WTC11 (cell line): ENCODE data around the gene SAMD8. TPM values are rescaled to one million over a fixed set of nuclear protein-coding genes. Genes with fewer than 3 reads are reported as not detected.

Source experiments
- ATAC-seq: fragments of 200-7000 bp; cut with Tn5 transposase; 2 replicates; pipeline ENCODE4 v1.10.0; 2021; ENCODE audit warnings: mild to moderate bottlenecking, moderate library complexity
- CTCF ChIA-PET: fragments of 300-600 bp; sonication (Branson Sonifier 250); formaldehyde crosslinking; loops from one replicate; lab custom pipeline; 2021; ENCODE audit warnings: antibody characterized with exemption; lab: Charles Lee
- POLR2A ChIA-PET: fragments of 350-600 bp; sonication (Branson Sonifier 250); formaldehyde crosslinking; loops from one replicate; lab custom pipeline; 2021; ENCODE audit warnings: antibody characterized with exemption; lab: Charles Lee
- DNase-seq: peaks from one replicate; pipeline ENCODE4 v3.0.0; 2021; ENCODE audit warnings: low spot score
- H3K27ac Mint-ChIP-seq: 2 replicates; pipeline ENCODE4 v1.8.0; 2021; ENCODE audit warnings: mixed read lengths
- H3K27me3 Mint-ChIP-seq: 2 replicates; pipeline ENCODE4 v1.8.0; 2021; ENCODE audit warnings: low read depth, mild to moderate bottlenecking, moderate library complexity, mixed read lengths
- H3K36me3 Mint-ChIP-seq: 2 replicates; pipeline ENCODE4 v1.8.0; 2021; ENCODE audit warnings: mixed read lengths
- H3K4me1 Mint-ChIP-seq: 2 replicates; pipeline ENCODE4 v1.8.0; 2022; ENCODE audit warnings: mixed read lengths
- H3K4me3 Mint-ChIP-seq: 2 replicates; pipeline ENCODE4 v1.8.0; 2021; ENCODE audit warnings: mild to moderate bottlenecking, moderate library complexity, mixed read lengths
- H3K9me3 Mint-ChIP-seq: 2 replicates; pipeline ENCODE4 v1.8.0; 2021; ENCODE audit warnings: mixed read lengths
- CBFB ChIP-seq: sonication (generic); formaldehyde crosslinking; IDR thresholded peaks from 2 replicates; pipeline ENCODE4 v1.8.1; 2022; ENCODE audit warnings: mild to moderate bottlenecking, low read depth, missing genetic modification reagents
- CREM ChIP-seq: sonication (generic); formaldehyde crosslinking; IDR thresholded peaks from 2 replicates; pipeline ENCODE4 v1.8.1; 2022; ENCODE audit warnings: mild to moderate bottlenecking, missing genetic modification reagents, moderate library complexity
- ELF4 ChIP-seq: sonication (generic); formaldehyde crosslinking; IDR thresholded peaks from 2 replicates; pipeline ENCODE4 v1.8.1; 2022; ENCODE audit warnings: low read depth, mild to moderate bottlenecking, moderate library complexity, missing genetic modification reagents
- ESRRA ChIP-seq: sonication (generic); formaldehyde crosslinking; IDR thresholded peaks from 2 replicates; pipeline ENCODE4 v1.8.1; 2022; ENCODE audit warnings: mild to moderate bottlenecking, missing genetic modification reagents, borderline replicate concordance
- FOXJ3 ChIP-seq: sonication (generic); formaldehyde crosslinking; IDR thresholded peaks from 2 replicates; pipeline ENCODE4 v1.9.0; 2021; ENCODE audit warnings: missing genetic modification reagents, mild to moderate bottlenecking, borderline replicate concordance
- FOXK1 ChIP-seq: sonication (generic); formaldehyde crosslinking; IDR thresholded peaks from 2 replicates; pipeline ENCODE4 v1.8.0; 2022; ENCODE audit warnings: mild to moderate bottlenecking, moderate library complexity, missing genetic modification reagents
- MYBL2 ChIP-seq: sonication (generic); formaldehyde crosslinking; IDR thresholded peaks from 2 replicates; pipeline ENCODE4 v1.8.1; 2023; ENCODE audit warnings: mild to moderate bottlenecking, moderate library complexity, missing genetic modification reagents
- NR3C1 ChIP-seq: sonication (generic); formaldehyde crosslinking; conservative IDR thresholded peaks from 2 replicates; pipeline ENCODE4 v1.8.1; 2023; ENCODE audit warnings: low read depth, mild to moderate bottlenecking, missing genetic modification reagents
- RORB ChIP-seq: fragments of 250-450 bp; sonication (Bioruptor Pico); IDR thresholded peaks from 2 replicates; pipeline ENCODE4 v1.9.0; 2021; ENCODE audit warnings: mild to moderate bottlenecking
- SMAD4 ChIP-seq: sonication (generic); formaldehyde crosslinking; IDR thresholded peaks from 2 replicates; pipeline ENCODE4 v1.8.0; 2022; ENCODE audit warnings: mild to moderate bottlenecking, missing genetic modification reagents
- TCF7 ChIP-seq: sonication (generic); formaldehyde crosslinking; IDR thresholded peaks from 2 replicates; pipeline ENCODE4 v1.8.0; 2022; ENCODE audit warnings: mild to moderate bottlenecking, low read depth, missing genetic modification reagents, moderate library complexity
- ZNF219 ChIP-seq: sonication (generic); formaldehyde crosslinking; IDR thresholded peaks from 2 replicates; pipeline ENCODE4 v1.8.0; 2023; ENCODE audit warnings: missing genetic modification reagents, mild to moderate bottlenecking, borderline replicate concordance
- total RNA-seq: library from RNA; stranded (reverse); gene quantifications from 3 replicates; pipeline ENCODE4 v1.2.3, GENCODE V29; 2021
- TF ChIP-seq, protein P1 (sequence below): sonication (generic); formaldehyde crosslinking; IDR thresholded peaks from 2 replicates; pipeline ENCODE4 v1.8.0; 2022; ENCODE audit warnings: missing genetic modification reagents
- TF ChIP-seq, protein P2 (sequence below): fragments of 200-600 bp; IDR thresholded peaks from 2 replicates; pipeline ENCODE4 v1.8.0; 2022; ENCODE audit warnings: antibody characterized with exemption
- TF ChIP-seq, protein P3 (sequence below): sonication (generic); formaldehyde crosslinking; IDR thresholded peaks from 2 replicates; pipeline ENCODE4 v1.8.1; 2023; ENCODE audit warnings: mild to moderate bottlenecking, missing genetic modification reagents
- TF ChIP-seq, protein P4 (sequence below): sonication (generic); formaldehyde crosslinking; IDR thresholded peaks from 2 replicates; pipeline ENCODE4 v1.8.1; 2022; ENCODE audit warnings: low read depth, mild to moderate bottlenecking, moderate library complexity, missing genetic modification reagents, borderline replicate concordance
- TF ChIP-seq, protein P5 (sequence below): fragments of 250-450 bp; sonication (Bioruptor Pico); IDR thresholded peaks from 2 replicates; pipeline ENCODE4 v2.1.2; 2022; ENCODE audit warnings: mild to moderate bottlenecking, moderate library complexity

SAMD8 gene
- total RNA-seq, 1 experiment from 2014 or later = 23.0 TPM

DNA sequence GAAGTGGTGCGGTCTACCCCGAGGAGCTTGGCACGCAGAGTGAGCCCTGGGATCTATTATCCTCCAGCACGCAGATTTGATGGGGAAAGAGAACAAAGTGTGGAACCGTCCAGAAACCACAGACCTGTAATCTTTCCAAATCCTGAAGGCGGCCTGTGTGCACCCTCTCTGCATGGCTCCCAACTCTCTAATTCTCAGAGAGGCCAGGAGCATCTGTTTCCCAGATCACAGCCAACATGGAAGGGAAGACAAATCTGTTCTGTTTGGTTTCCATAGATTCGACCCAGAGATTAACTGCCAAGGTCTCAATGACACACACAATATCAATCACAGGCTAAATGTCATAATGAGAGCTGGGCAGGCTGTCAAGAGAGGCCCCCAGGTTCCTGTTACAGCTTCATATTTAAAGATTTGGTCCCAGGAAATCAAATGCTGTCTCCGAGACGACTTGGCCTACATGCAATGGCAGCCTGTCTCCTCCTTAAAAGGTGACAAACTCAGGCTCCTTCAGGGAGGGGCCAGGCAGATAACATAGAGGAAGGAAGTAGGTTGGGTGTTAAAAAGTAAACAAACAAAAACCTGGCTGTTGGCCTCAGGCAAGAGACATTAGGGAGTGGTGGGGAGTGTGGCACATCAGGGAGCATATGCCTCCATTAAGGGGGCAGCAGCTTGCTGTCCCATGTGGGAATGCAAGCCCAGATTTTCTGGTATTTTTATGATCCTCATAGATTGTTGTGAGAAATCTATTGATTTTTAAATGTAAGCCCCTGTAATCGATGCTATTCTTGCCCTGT lies 48.8 kb upstream of the SAMD8 start (continued):
- TF ChIP-seq, protein P1, sequence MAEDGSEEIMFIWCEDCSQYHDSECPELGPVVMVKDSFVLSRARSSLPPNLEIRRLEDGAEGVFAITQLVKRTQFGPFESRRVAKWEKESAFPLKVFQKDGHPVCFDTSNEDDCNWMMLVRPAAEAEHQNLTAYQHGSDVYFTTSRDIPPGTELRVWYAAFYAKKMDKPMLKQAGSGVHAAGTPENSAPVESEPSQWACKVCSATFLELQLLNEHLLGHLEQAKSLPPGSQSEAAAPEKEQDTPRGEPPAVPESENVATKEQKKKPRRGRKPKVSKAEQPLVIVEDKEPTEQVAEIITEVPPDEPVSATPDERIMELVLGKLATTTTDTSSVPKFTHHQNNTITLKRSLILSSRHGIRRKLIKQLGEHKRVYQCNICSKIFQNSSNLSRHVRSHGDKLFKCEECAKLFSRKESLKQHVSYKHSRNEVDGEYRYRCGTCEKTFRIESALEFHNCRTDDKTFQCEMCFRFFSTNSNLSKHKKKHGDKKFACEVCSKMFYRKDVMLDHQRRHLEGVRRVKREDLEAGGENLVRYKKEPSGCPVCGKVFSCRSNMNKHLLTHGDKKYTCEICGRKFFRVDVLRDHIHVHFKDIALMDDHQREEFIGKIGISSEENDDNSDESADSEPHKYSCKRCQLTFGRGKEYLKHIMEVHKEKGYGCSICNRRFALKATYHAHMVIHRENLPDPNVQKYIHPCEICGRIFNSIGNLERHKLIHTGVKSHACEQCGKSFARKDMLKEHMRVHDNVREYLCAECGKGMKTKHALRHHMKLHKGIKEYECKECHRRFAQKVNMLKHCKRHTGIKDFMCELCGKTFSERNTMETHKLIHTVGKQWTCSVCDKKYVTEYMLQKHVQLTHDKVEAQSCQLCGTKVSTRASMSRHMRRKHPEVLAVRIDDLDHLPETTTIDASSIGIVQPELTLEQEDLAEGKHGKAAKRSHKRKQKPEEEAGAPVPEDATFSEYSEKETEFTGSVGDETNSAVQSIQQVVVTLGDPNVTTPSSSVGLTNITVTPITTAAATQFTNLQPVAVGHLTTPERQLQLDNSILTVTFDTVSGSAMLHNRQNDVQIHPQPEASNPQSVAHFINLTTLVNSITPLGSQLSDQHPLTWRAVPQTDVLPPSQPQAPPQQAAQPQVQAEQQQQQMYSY (CRISPR knock-in tag) = no peak
- TF ChIP-seq NR3C1 (CRISPR knock-in tag) = no peak

DNA sequence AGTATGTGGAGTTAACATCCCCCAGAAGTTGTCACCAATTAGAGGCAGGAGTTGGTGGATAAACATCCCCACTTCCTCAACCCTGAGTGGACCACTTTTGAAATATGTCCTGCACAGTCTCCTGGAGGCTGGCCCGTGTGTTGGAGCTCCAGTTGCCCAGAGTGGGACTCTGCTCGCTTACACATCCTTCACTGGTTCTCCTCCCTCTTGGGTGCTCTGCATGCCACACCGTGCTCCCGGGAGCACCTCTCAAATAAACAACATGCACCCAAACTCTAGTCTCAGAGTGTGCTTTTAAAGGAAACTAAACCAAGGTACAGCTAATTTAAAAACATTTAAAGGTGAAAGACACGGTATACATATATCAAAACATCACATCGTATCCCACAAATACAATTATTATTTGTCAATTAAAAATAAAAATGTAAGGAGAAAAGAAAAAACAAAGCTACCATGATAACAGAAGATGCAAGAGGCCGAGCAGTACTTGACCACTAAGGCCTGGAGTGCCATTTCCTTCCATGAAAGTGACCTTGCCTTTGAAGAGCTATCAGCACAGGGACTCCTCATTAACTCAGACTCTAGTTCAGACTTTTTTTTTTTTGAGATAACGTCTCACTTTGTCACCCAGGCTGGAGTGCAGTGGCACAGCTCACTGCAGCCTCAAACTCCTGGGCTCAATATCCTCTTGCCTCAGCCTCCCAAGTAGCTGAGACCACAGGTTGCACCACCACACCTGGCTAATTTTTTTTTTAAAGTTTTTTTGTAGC lies 47.8 kb upstream of the SAMD8 start:
- peaks cover 2% of the 10 kb centered on the region; the same call in 1 of the 2 replicates for H3K4me1 Mint-ChIP-seq
- POLR2A ChIA-PET = no interaction called here
- ATAC-seq = no peak
- H3K27ac Mint-ChIP-seq = no peak overlapping the region
- TF ChIP-seq, protein P2, sequence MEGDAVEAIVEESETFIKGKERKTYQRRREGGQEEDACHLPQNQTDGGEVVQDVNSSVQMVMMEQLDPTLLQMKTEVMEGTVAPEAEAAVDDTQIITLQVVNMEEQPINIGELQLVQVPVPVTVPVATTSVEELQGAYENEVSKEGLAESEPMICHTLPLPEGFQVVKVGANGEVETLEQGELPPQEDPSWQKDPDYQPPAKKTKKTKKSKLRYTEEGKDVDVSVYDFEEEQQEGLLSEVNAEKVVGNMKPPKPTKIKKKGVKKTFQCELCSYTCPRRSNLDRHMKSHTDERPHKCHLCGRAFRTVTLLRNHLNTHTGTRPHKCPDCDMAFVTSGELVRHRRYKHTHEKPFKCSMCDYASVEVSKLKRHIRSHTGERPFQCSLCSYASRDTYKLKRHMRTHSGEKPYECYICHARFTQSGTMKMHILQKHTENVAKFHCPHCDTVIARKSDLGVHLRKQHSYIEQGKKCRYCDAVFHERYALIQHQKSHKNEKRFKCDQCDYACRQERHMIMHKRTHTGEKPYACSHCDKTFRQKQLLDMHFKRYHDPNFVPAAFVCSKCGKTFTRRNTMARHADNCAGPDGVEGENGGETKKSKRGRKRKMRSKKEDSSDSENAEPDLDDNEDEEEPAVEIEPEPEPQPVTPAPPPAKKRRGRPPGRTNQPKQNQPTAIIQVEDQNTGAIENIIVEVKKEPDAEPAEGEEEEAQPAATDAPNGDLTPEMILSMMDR = no peak
- TF ChIP-seq FOXJ3 (CRISPR knock-in tag) = no peak
- TF ChIP-seq, protein P3, sequence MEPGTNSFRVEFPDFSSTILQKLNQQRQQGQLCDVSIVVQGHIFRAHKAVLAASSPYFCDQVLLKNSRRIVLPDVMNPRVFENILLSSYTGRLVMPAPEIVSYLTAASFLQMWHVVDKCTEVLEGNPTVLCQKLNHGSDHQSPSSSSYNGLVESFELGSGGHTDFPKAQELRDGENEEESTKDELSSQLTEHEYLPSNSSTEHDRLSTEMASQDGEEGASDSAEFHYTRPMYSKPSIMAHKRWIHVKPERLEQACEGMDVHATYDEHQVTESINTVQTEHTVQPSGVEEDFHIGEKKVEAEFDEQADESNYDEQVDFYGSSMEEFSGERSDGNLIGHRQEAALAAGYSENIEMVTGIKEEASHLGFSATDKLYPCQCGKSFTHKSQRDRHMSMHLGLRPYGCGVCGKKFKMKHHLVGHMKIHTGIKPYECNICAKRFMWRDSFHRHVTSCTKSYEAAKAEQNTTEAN (CRISPR knock-in tag) = no peak
- TF ChIP-seq TCF7 (CRISPR knock-in tag) = no peak
- TF ChIP-seq ESRRA (CRISPR knock-in tag) = no peak
- no peak for TF ChIP-seq SMAD4 (CRISPR knock-in tag)
- TF ChIP-seq MYBL2 (CRISPR knock-in tag) = no peak
- no peak for TF ChIP-seq CBFB (CRISPR knock-in tag)
- TF ChIP-seq CREM = no peak
- no peak for TF ChIP-seq FOXK1
- no peak for TF ChIP-seq ELF4 (CRISPR knock-in tag)
- TF ChIP-seq, protein P4, sequence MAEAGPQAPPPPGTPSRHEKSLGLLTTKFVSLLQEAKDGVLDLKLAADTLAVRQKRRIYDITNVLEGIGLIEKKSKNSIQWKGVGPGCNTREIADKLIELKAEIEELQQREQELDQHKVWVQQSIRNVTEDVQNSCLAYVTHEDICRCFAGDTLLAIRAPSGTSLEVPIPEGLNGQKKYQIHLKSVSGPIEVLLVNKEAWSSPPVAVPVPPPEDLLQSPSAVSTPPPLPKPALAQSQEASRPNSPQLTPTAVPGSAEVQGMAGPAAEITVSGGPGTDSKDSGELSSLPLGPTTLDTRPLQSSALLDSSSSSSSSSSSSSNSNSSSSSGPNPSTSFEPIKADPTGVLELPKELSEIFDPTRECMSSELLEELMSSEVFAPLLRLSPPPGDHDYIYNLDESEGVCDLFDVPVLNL (CRISPR knock-in tag) = no peak
- no peak for TF ChIP-seq ZNF219
- TF ChIP-seq RORB (CRISPR knock-in tag) = no peak
- TF ChIP-seq, protein P5, sequence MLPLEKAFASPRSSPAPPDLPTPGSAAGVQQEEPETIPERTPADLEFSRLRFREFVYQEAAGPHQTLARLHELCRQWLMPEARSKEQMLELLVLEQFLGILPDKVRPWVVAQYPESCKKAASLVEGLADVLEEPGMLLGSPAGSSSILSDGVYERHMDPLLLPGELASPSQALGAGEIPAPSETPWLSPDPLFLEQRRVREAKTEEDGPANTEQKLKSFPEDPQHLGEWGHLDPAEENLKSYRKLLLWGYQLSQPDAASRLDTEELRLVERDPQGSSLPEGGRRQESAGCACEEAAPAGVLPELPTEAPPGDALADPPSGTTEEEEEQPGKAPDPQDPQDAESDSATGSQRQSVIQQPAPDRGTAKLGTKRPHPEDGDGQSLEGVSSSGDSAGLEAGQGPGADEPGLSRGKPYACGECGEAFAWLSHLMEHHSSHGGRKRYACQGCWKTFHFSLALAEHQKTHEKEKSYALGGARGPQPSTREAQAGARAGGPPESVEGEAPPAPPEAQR (CRISPR knock-in tag) = no peak
- no peaks in the 10 kb centered on the region; the same call in 1 of the 2 replicates for H3K27me3 Mint-ChIP-seq
- H3K9me3 Mint-ChIP-seq = no peaks in the 10 kb centered on the region
- no peak overlapping the region for H3K4me3 Mint-ChIP-seq
- CTCF ChIA-PET = no interaction called here
- no peaks in the 10 kb centered on the region for H3K36me3 Mint-ChIP-seq
- no peak for DNase-seq
